Endodermal cell (in vitro differentiated cells): ENCODE data around the gene WNK2. TPM values are rescaled to one million over a fixed set of nuclear protein-coding genes. Genes with fewer than 3 reads are reported as not detected.

Experiments used
- DNase-seq: peaks from one replicate; pipeline ENCODE4 v3.0.0-alpha.2; 2017
- H3K27ac ChIP-seq: 2 replicates; pipeline ENCODE4 v1.5.1; 2013; ENCODE audit warnings: mild to moderate bottlenecking, low read depth, low read length, moderate library complexity
- H3K27me3 ChIP-seq: 2 replicates; pipeline ENCODE4 v1.6.1; 2013; ENCODE audit warnings: mild to moderate bottlenecking, low read length, moderate library complexity; ENCODE audit not compliant: insufficient read depth, control insufficient read depth, poor library complexity, severe bottlenecking
- H3K36me3 ChIP-seq: 2 replicates; pipeline ENCODE4 v1.7.0; 2013; ENCODE audit warnings: mild to moderate bottlenecking, low read length, moderate library complexity; ENCODE audit not compliant: control insufficient read depth, insufficient read depth
- H3K4me1 ChIP-seq: one replicate; pipeline ENCODE4 v1.7.0; 2013; ENCODE audit warnings: low read length; ENCODE audit not compliant: control insufficient read depth, insufficient read depth
- H3K4me3 ChIP-seq: 2 replicates; pipeline ENCODE4 v1.5.1; 2013; ENCODE audit warnings: mild to moderate bottlenecking, low read length, moderate library complexity
- H3K9ac ChIP-seq: 2 replicates; pipeline ENCODE4 v1.6.1; 2013; ENCODE audit warnings: mild to moderate bottlenecking, low read length, moderate library complexity; ENCODE audit not compliant: poor library complexity, severe bottlenecking; ENCODE audit errors: extremely low read depth
- H3K9me3 ChIP-seq: 2 replicates; pipeline ENCODE4 v1.6.1; 2013; ENCODE audit warnings: mild to moderate bottlenecking, low read length, moderate library complexity; ENCODE audit not compliant: control insufficient read depth
- H3K27ac Mint-ChIP-seq: 2 replicates; pipeline ENCODE4 v1.8.0; 2020; ENCODE audit warnings: mixed read lengths
- H3K27me3 Mint-ChIP-seq: 2 replicates; pipeline ENCODE4 v1.8.0; 2021; ENCODE audit warnings: mild to moderate bottlenecking, mixed read lengths; ENCODE audit not compliant: insufficient read depth
- H3K36me3 Mint-ChIP-seq: 2 replicates; pipeline ENCODE4 v1.8.0; 2020; ENCODE audit warnings: low read depth, mixed read lengths
- H3K4me1 Mint-ChIP-seq: 2 replicates; pipeline ENCODE4 v1.8.0; 2020; ENCODE audit warnings: mixed read lengths
- H3K4me3 Mint-ChIP-seq: 2 replicates; pipeline ENCODE4 v1.8.0; 2020; ENCODE audit warnings: mild to moderate bottlenecking, moderate library complexity, mixed read lengths
- H3K9me3 Mint-ChIP-seq: 2 replicates; pipeline ENCODE4 v1.8.0; 2020; ENCODE audit warnings: mild to moderate bottlenecking, mixed read lengths
- CTCF ChIP-seq: fragments of 200-600 bp; sonication (generic); conservative IDR thresholded peaks from 2 replicates; pipeline ENCODE4 v1.5.0; 2021; ENCODE audit warnings: antibody characterized with exemption, mild to moderate bottlenecking
- WGBS, 2 experiments: methylation state at CpG; one replicate each; pipeline versions ENCODE4 v1.1.5 to v1.1.7; 2013; ENCODE audit warnings: missing lambda C conversion rate in 2 of 2, mixed read lengths in 1 of 2; ENCODE audit not compliant: insufficient coverage in 1 of 2, insufficient read length in 1 of 2; 5-methylcytosine and 5-hydroxymethylcytosine counted together
- total RNA-seq, 2 donors: library from RNA; stranded (reverse); fragmentation: NEBNext Ultra II Directional in 1 of 2; extraction: Animal tissue kit (Norgen Biotek cat#: 25700) in 1 of 2; gene quantifications; 2 replicates in 1 of 2; 3 replicates in 1 of 2; pipeline ENCODE4 v1.2.1, GENCODE V29; 2021

WNK2 gene
- total RNA-seq, 2 donors from 2014 or later: 46.1 to 48.8 TPM

GRCh38 chr9:93290495-93291434 lies 106.8 kb downstream of the WNK2 start:
- H3K27me3 Mint-ChIP-seq: no peaks in the 10 kb centered on the region
- Histone ChIP-seq H3K9ac (no peak overlapping the region), H3K27me3 (no peaks in the 10 kb centered on the region), H3K4me3 (no peak overlapping the region), H3K27ac (no peak overlapping the region), H3K36me3 (no peaks in the 10 kb centered on the region), H3K9me3 (no peaks in the 10 kb centered on the region), H3K4me1 (peaks cover 3% of the 10 kb centered on the region)
- no peak overlapping the region for H3K27ac Mint-ChIP-seq
- H3K9me3 Mint-ChIP-seq: no peaks in the 10 kb centered on the region
- peak; percentile 65 for DNase-seq
- TF ChIP-seq CTCF: peak; percentile 51
- H3K4me1 Mint-ChIP-seq: peaks cover 14% of the 10 kb centered on the region
- no peak overlapping the region for H3K4me3 Mint-ChIP-seq
- whole genome bisulfite sequencing, 2 experiments: 94 to 100% methylated on average over 13 to 21 of the region's 21 CpGs
- H3K36me3 Mint-ChIP-seq: no peaks in the 10 kb centered on the region

DNA sequence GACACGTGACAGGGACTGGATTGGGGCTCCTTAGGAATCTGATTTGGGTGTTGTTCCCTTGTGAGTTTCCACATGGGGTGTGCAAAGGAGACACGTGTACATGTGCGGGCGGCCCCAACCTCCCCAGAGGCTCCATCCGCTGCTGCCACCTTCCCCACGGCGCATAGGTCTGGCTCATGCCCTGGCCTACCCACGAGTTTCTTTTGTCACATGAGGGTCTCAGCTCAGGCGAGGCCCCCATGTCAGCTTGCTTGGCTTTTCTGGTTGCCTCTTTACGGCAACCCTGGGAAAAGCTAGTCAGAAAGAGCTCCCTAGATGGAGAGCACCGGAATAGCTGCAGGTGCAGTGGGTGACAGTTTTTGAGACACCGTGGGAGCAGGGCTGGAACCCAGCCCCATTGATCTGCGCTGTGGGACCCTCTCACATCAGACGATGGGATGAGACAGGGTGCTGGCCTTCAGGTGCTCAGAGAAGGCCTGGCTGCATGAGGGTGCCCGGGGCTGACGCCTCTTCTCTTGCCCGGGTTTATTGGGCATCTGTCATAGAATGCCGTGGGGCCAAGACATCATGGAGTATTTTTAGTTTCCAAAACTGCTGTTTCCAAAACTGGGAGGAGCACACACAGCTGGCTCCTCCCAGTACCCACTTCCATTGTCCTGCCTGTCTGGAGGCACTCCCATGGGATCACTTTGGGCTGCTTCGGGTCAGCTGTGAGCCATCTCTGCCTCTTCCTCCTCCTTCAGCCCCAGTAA lies 107.8 kb downstream of the WNK2 start:
- H3K4me3 Mint-ChIP-seq: no peak overlapping the region
- Histone ChIP-seq H3K9ac (no peak overlapping the region), H3K27ac (no peak overlapping the region), H3K36me3 (no peaks in the 10 kb centered on the region), H3K9me3 (no peaks in the 10 kb centered on the region), H3K4me1 (no peaks in the 10 kb centered on the region), H3K27me3 (no peaks in the 10 kb centered on the region), H3K4me3 (no peak overlapping the region)
- H3K9me3 Mint-ChIP-seq: no peaks in the 10 kb centered on the region
- TF ChIP-seq CTCF: no peak
- H3K4me1 Mint-ChIP-seq: peaks cover 5% of the 10 kb centered on the region
- H3K27me3 Mint-ChIP-seq: no peaks in the 10 kb centered on the region
- H3K36me3 Mint-ChIP-seq: no peaks in the 10 kb centered on the region
- DNase-seq: no peak
- WGBS, 2 experiments: 92 to 94% methylated on average over 19 of the region's 19 CpGs
- H3K27ac Mint-ChIP-seq: no peak overlapping the region

- no peak overlapping the region for H3K27ac Mint-ChIP-seq
- DNase-seq: no peak
- Histone ChIP-seq H3K9ac (no peak overlapping the region), H3K27me3 (no peaks in the 10 kb centered on the region), H3K4me1 (no peaks in the 10 kb centered on the region), H3K9me3 (no peaks in the 10 kb centered on the region), H3K27ac (no peak overlapping the region), H3K36me3 (no peaks in the 10 kb centered on the region), H3K4me3 (no peak overlapping the region)
- 92 to 95% methylated on average over 10 of the region's 10 CpGs for WGBS, 2 experiments
- no peaks in the 10 kb centered on the region for H3K36me3 Mint-ChIP-seq
- H3K27me3 Mint-ChIP-seq: no peaks in the 10 kb centered on the region
- H3K9me3 Mint-ChIP-seq: no peaks in the 10 kb centered on the region
- TF ChIP-seq CTCF: no peak
- H3K4me3 Mint-ChIP-seq: no peak overlapping the region
- peaks cover 4% of the 10 kb centered on the region for H3K4me1 Mint-ChIP-seq
Measured at GRCh38 chr9:93292288-93292615, 108.3 kb downstream of the WNK2 start.
